Measurements from ENCODE around the gene SOX5. TPM values are rescaled to one million over a fixed set of nuclear protein-coding genes. Genes with fewer than 3 reads are reported as not detected.

SOX5 gene
- total RNA-seq, 1 experiment from 2014 or later: 0.52 TPM

DNA sequence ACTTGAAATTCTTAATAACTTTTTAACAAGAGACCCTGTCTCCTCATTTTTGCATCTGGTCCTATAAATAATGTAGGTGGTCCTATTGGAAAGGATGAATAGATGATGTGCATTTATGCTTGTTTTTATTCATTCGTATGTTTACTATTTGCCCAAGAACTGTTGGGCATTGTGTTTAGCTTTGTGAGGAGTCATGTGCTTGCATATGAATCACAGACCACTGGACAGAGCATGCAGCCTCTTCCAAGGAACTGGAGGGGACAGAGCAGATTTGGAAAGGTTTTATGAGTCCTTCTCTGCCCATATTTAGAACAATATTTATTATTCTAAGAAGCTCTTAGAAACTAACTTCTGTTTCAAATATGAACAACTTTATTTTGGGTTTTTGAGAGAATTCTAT lies 414.0 kb downstream of the SOX5 start:
- Histone ChIP-seq H2AFZ (ENCODE audit: low read depth, low read length, poor library complexity, severe bottlenecking) (no peak overlapping the region), H3K27me3 (ENCODE audit: insufficient read depth, low read length) (no peaks in the 10 kb centered on the region), H3K4me3 (replicated peaks in 1 of 2; ENCODE audit: low read depth in 1 of 2, low read length in 2 of 2) (no peak overlapping the region), H3K27ac (ENCODE audit: low read depth, low read length) (no peak overlapping the region), H3K79me2 (ENCODE audit: insufficient read depth, low read length) (no peaks in the 10 kb centered on the region), H3K9ac (ENCODE audit: low read length) (no peak overlapping the region), H3K4me2 (ENCODE audit: low read length) (no peak overlapping the region), H3K9me3 (ENCODE audit: control insufficient read depth in 1 of 2, insufficient read depth in 1 of 2, low read depth in 1 of 2, low read length in 2 of 2) (peaks cover 0 to 24% of the 10 kb centered on the region in 2 experiments; a peak in 2 of 4 replicates), H3K36me3 (ENCODE audit: control insufficient read depth in 1 of 2, insufficient read depth in 2 of 2, low read length in 2 of 2) (no peaks in the 10 kb centered on the region), H4K20me1 (ENCODE audit: insufficient read depth) (no peaks in the 10 kb centered on the region), H3K4me1 (ENCODE audit: control insufficient read depth in 1 of 2, insufficient read depth in 2 of 2, low read length in 2 of 2) (no peaks in the 10 kb centered on the region), H3K9me2 (ENCODE audit: insufficient read depth) (no peaks in the 10 kb centered on the region)
- no TSS peak for BruUV-seq (replicated peaks)
- DNase-seq (ENCODE audit: low read depth, low spot score) (no peak), ATAC-seq (no peak)
- ChIA-PET CTCF (no interaction called here), POLR2A (no interaction called here), RAD21 (ENCODE audit: low non-redundant PET in 1 of 2, low total read pairs in 2 of 2, uncharacterized antibody in 2 of 2, unreplicated experiment in 2 of 2) (no interaction called here)
- intact Hi-C loops (cut with micrococcal nuclease): no loop called here
- no peak for TF ChIP-seq ZNF274 (IDR thresholded peaks at IDR 0.05; ENCODE audit: low read depth, low read length)
- TF ChIP-seq, protein P1, sequence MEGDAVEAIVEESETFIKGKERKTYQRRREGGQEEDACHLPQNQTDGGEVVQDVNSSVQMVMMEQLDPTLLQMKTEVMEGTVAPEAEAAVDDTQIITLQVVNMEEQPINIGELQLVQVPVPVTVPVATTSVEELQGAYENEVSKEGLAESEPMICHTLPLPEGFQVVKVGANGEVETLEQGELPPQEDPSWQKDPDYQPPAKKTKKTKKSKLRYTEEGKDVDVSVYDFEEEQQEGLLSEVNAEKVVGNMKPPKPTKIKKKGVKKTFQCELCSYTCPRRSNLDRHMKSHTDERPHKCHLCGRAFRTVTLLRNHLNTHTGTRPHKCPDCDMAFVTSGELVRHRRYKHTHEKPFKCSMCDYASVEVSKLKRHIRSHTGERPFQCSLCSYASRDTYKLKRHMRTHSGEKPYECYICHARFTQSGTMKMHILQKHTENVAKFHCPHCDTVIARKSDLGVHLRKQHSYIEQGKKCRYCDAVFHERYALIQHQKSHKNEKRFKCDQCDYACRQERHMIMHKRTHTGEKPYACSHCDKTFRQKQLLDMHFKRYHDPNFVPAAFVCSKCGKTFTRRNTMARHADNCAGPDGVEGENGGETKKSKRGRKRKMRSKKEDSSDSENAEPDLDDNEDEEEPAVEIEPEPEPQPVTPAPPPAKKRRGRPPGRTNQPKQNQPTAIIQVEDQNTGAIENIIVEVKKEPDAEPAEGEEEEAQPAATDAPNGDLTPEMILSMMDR (IDR thresholded peaks at IDR 0.05 in 2 of 3, conservative IDR thresholded peaks at IDR 0.05 in 1 of 3; ENCODE audit: borderline replicate concordance in 1 of 3, insufficient read depth in 1 of 3, low read depth in 2 of 3, low read length in 2 of 3): no peak
- TF ChIP-seq, protein P2, sequence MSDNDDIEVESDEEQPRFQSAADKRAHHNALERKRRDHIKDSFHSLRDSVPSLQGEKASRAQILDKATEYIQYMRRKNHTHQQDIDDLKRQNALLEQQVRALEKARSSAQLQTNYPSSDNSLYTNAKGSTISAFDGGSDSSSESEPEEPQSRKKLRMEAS (IDR thresholded peaks at IDR 0.05): no peak
- no peak for TF ChIP-seq CBX3 (IDR thresholded peaks at IDR 0.05; ENCODE audit: low read depth)
- no peak for TF ChIP-seq RAD21 (IDR thresholded peaks at IDR 0.05; ENCODE audit: low read depth)
- TF ChIP-seq, protein P3, sequence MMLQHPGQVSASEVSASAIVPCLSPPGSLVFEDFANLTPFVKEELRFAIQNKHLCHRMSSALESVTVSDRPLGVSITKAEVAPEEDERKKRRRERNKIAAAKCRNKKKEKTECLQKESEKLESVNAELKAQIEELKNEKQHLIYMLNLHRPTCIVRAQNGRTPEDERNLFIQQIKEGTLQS (IDR thresholded peaks at IDR 0.05): no peak
- TF ChIP-seq SRF (IDR thresholded peaks at IDR 0.05; ENCODE audit: low read depth): no peak
- TF ChIP-seq JUND (IDR thresholded peaks at IDR 0.05): no peak
- TF ChIP-seq EGR1 (IDR thresholded peaks at IDR 0.05; ENCODE audit: low read depth): no peak
- TF ChIP-seq POLR2A (IDR thresholded peaks at IDR 0.05; ENCODE audit: borderline replicate concordance, extremely low read depth, insufficient read depth, insufficient read length): no peak
- no peak for TF ChIP-seq EZH2phosphoT487 (IDR thresholded peaks at IDR 0.05; ENCODE audit: borderline replicate concordance)
- TF ChIP-seq CEBPB (IDR thresholded peaks at IDR 0.05; ENCODE audit: low read depth): no peak
- no peak for TF ChIP-seq YY1 (IDR thresholded peaks at IDR 0.05; ENCODE audit: extremely low read depth, insufficient replicate concordance, low read depth, low read length)
- no peak for TF ChIP-seq EZH2 (IDR thresholded peaks at IDR 0.05)
- TF ChIP-seq, protein P4, sequence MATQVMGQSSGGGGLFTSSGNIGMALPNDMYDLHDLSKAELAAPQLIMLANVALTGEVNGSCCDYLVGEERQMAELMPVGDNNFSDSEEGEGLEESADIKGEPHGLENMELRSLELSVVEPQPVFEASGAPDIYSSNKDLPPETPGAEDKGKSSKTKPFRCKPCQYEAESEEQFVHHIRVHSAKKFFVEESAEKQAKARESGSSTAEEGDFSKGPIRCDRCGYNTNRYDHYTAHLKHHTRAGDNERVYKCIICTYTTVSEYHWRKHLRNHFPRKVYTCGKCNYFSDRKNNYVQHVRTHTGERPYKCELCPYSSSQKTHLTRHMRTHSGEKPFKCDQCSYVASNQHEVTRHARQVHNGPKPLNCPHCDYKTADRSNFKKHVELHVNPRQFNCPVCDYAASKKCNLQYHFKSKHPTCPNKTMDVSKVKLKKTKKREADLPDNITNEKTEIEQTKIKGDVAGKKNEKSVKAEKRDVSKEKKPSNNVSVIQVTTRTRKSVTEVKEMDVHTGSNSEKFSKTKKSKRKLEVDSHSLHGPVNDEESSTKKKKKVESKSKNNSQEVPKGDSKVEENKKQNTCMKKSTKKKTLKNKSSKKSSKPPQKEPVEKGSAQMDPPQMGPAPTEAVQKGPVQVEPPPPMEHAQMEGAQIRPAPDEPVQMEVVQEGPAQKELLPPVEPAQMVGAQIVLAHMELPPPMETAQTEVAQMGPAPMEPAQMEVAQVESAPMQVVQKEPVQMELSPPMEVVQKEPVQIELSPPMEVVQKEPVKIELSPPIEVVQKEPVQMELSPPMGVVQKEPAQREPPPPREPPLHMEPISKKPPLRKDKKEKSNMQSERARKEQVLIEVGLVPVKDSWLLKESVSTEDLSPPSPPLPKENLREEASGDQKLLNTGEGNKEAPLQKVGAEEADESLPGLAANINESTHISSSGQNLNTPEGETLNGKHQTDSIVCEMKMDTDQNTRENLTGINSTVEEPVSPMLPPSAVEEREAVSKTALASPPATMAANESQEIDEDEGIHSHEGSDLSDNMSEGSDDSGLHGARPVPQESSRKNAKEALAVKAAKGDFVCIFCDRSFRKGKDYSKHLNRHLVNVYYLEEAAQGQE (IDR thresholded peaks at IDR 0.05; ENCODE audit: low read depth): no peak
